ENCODE results near the gene PLEKHG5.
A peak's percentile ranks its signal among the peaks of the same experiment; 100 is the strongest.

Gene PLEKHG5

DNA sequence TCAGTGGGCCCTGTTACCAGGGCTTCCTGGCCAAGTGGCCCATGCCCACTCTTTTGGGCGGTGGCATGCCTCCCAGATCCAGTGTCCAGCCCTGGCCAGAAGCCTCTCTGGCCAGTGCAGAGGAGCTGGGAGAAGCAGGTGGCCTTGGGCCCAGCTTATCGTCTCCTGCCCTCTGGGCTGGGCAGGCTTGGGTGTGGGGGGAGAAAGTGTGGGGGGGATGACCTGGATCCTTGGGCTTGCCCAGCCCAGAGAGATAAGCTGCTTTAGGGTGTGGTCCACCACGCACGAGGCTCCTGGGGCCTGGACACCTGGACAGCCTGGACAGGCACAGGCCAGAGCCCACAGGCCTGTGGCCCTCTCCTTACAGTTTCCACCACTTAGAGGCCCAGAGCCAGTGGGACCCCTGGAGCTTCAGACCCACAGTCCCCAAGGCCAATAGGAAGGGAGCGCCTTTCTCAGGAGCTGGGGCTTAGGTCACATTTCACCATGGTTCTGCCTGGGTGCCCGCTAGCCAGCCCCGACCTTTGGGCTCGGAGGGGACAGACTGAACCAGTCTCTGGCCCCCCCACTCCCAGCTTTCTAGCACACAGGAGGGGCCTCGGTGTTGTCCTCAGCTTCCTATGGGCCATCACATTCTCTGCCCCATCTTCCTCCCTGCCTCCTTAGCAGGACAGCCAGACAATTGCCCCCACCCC, 65.0 kb downstream of the PLEKHG5 start:
- no peak for DNase-seq (ENCODE audit: low spot score)

DNA sequence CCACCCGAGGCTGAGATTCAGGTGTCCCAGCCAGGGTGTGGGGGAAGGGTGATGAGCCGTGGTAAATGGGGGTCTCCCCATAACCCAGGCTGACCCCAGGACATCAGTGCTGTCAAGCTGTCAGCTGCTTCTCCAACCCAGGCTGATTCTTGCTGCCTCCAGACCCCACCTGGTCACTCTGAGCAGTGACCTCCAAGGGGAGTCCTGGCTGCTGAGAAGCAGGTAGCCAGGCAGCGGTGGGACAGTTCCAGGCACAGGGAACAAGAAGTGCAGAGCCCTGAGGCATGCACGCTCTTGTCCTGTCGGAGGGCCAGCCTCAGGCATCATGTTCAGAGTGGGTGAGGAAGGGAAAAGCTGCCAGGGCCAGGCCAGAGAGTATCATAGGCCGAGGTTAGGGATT, 65.8 kb downstream of the PLEKHG5 start:
- DNase-seq (ENCODE audit: low spot score): no peak

DNA sequence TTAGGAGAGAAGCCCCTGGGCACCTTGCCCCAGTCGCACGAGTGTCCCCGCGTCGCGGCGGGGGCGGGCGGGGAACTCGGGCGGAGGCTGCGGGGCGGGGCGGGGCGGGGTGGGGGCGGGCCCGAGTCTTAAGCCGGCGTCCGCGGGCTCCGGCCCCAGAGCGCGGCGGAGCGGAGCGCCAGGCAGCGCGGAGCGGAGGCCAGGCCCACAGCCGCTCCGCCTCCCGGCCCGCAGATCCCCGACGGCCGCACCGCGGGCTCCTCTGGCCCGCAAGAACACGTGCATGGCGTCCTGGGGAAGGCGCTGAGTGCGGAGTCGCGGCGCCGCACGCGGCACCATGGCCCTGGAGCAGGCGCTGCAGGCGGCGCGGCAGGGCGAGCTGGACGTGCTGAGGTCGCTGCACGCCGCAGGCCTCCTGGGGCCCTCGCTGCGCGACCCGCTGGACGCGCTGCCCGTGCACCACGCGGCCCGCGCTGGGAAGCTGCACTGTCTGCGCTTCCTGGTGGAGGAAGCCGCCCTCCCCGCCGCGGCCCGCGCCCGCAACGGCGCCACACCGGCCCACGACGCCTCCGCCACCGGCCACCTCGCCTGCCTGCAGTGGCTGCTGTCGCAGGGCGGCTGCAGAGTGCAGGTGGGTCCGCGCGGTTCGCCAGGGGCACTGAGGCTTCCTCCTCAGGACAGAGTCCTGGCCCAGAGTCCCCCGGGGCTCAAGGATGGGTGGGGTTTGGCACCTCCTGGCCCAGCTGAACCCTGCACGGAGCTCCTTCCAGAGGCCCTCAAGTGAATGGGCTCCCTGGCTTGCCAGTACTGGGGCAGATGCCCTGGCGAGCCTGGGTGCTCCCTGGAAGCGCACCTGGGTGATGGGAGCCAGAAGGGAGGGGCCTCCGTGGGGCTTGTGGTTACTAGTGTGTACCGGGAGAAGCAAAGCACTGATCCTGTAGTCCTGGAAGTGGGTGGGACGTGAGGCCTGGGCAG, 66.6 kb downstream of the PLEKHG5 start, which contains the start of gene ESPN:
TSS of gene ESPN (plus strand) at position 158 of the 975 bp plus-strand sequence. CDS start at position 338, 180 bp downstream.
- DNase-seq (ENCODE audit: low spot score): no peak

DNA sequence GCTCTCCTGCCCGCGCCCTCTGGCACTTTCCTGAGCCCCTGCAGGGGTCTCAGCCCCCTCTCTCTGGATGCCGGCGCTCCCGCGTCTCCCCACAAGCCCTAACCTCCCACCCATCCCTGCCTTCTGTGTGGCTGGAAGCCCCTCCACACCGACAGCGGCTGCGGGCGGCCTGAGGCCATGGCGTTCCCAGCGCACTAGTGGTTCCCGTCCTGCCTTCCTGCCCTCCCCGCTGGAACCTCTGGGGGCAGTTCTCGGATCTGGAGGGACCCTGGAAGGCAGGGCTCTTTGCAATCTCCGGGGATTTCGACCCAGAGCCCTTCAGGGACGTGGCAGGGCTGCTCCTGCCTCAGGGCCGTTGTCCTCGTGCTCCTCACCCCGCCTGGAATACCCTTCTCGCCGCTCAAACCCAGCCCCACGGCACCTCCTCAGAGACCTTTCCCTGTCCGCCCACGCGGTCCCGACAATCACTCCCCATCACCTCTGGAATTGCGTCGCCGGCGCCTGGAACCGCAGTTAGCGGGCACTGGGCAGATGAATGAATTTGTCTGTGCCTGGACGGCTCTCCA, 67.4 kb downstream of the PLEKHG5 start:
- no peak for DNase-seq (ENCODE audit: low spot score)

DNA sequence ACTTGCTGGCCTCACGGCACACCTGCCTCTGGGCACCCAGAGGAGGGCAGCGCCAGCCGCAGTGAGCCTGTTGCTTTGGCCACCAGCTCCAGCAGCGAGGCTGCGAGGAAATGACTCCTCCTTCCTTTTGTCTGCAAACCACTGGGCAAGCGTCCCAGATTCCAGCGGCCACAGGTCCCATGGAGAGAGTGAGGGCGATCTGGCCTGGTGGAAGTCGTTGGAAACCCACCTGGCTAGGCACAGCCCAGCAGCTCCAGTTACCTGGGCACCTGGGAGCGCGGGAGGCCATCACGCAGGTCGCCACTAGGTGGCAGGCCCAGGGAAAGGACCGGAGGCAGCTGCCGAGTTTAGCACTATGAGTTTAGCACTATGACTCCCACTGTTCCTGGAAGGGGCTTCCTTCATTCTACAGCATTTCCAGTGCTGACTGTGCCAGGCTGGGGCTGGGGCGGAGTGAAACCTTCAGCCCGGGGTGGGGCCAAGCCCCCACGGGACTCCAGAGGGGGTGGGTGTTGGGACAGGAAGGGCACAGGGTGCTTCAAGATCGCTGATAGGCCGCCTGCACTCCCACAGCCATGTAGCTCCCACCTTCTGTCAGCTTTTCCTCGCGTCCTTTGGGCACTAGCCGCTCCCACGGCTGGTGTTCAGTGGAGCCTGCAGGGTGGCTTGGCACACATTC, 68.0 kb downstream of the PLEKHG5 start:
- peak; percentile 86 for DNase-seq (ENCODE audit: low spot score)

DNA sequence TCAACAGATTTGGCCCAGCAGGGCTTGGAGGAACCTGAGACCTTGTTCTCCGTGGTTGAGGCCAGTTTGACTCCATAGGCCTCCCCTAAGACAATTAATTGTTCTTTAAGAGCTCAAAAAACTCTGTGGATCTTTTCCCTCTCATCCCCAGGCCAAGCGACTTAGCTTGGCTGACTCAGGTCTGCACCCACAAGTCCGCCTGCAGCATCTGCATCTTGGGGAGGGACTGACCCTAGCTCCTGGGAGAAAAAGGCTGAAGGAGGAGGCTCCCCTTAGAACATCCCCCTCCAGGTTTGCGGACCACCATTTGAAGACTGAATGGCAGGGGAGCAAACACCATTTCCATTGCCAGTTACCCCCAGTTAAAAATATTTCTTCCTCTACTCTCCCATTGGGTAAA, 70.2 kb downstream of the PLEKHG5 start:
- no peak for DNase-seq (ENCODE audit: low spot score)

DNA sequence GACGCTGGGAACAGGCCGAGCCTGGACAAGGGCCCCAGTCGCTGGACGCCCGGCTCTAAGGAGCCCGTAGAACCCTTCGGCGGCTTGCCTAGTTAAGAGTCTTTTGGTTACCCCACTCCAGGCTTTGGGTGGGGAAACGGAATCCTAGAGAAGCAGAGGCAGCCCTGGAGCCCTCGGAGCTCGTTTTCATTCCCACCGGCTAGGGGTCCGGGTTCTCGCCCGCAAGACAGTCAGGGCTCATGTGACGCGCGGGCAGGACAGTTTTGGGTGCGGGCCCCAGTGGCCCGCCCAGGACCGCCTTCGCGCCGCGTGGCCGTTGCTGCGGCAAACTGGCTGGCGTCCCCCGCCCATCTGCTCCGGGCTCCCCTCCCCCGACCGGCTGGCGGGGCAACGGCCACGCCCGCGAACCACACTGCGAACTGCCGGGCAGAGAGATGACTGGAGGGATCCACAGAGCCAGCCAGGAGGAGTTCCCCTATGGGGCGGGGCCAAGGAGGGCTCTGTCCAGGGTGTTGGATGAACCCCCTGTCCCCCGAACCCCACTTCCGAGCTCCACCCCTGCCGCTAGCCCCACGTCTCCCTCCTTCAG, 70.9 kb downstream of the PLEKHG5 start:
- DNase-seq (ENCODE audit: low spot score): no peak

DNA sequence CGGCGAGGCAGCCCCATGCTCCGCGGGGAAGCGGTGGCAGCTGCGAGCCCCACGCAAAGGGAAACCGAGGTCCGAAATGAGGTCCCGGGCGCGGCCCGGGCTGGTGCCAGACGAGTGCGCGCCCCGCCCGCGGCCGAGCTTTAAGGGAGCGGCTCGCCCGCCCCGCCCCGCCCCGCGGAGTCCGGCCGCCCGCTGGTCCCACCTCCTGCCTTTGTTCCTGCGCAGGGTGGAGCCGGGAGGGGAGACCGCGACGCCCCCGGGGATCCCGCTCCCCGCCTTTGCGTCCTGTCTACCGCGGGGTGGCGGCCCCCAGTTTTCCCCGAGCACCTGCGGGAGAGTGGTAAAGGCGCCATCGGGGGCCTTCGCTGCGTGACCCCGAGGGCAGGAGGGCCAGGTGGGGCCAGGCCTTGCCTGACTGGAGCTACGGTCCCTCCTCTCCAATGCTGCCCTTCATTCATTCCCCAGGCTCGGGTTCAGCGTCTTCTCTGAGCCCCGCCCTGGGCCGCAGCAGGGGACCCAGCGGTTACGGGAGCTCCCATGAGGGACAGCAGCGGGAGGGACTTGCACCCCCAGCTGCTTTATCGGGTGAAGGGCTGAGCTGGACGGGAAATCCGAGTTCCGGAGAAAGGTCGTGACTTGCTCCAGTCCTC, 71.5 kb downstream of the PLEKHG5 start, which contains the start of gene HES2:
TSS of gene HES2 (minus strand) at position 116 of the 650 bp plus-strand sequence. CDS start at position 17, 99 bp downstream.
- no peak for DNase-seq (ENCODE audit: low spot score)

DNA sequence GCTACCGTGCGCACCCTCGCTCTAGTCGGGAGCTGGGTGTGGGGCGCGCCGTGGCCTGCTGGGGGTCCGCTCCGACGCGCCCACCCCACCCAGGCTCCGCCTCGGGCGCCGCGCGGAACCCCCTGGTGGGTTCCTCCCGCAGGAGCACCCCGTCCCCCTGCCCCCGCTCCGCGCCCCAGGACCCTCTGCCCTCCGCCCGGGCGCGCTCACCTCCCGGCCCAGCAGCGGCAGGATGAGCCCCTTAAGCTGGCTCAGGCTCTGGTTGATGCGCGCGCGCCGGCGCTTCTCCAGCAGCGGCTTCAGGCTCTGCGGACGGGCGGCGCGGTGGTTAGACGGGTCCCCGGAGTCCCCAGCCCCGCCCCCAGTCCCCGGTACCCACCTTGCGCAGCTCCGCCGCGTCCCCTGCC, 72.1 kb downstream of the PLEKHG5 start:
- no peak for DNase-seq (ENCODE audit: low spot score)

DNA sequence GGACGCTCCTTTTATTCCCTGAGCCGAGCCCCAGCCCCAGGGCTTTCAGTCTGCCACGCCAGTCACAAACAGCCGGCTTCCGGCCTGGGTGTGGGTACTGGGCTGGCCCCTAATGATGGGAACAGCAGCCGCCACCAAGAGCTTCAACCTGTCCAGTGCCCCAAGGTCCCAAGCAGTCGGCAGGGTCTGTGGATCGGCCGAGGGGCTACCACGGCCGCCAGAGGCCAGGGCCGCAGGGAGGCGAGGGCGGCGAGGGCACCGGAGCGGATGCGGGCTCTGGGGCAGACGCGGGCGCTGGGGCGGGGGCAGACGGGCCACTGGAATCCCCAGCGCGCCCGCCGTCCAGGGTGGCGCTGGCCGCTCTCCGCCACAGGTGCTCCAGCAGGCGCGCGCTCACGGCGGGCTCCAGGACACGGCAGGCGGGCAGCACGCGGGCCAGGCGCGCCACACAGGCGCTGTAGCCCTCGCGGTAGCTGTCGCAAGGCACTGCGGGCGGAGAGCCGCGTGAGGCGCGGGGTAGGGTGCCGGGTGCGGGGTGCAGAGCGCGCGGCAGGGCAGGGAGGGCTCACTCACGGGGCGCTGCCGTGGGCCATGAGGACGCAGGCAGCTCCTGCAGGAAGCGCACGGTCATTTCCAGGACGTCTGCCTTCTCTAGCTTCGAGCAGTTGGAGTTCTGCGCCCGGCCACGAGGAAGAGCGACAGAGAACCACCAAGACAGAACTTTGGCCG, 72.6 kb downstream of the PLEKHG5 start:
- DNase-seq (ENCODE audit: low spot score): no peak

DNA sequence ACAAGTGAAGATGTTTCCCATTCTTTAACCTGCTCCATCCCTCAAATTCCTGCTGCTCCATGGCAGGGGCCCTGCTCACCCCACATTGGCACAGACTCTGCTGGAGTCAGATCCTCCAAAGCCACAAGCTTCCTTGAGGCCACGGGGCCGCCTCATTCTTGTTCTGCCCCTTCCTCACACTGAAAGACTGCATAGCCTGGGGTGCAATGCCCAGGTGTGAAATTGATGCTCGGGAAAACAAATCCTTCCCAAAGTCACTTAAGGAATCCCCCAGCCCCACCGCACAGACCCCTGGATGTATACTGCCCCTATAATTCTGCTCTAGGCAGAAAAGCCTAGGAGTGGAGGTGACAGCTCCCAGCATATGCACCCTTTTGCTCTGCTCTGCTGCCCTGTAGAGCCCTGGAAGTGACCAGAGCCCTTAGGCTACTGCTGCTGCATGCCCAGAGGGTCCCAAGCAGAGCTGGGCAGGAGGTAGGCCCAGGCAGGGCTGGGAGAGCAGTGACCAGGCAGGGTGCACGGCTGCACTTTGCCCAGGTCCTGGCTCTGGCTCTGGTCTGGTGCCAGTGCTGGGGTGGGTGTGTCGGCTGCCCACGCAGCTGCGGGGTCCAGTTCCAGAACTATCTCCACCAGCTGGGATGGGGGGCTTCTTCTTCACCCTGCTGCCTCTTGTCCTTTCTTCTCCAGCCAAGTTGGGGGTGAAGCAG, 73.4 kb downstream of the PLEKHG5 start:
- DNase-seq (ENCODE audit: low spot score): no peak
